AG04449 (cell line): ENCODE results near the gene ZSWIM1.

Source experiments
- CTCF ChIA-PET: fragments of 350-600 bp; formaldehyde crosslinking; extraction: SDS; loops from one replicate; lab custom pipeline; 2021; ENCODE audit warnings: antibody characterized with exemption; lab: Yijun Ruan, JAX
- POLR2A ChIA-PET: fragments of 400-600, 350-600 bp; formaldehyde crosslinking; extraction: SDS; loops from one replicate; lab custom pipeline; 2020; ENCODE audit warnings: antibody characterized with exemption, inconsistent platforms; lab: Yijun Ruan, JAX
- DNase-seq: peaks from one replicate; pipeline ENCODE4 v3.0.0-alpha.2; 2010; ENCODE audit warnings: low read depth, low spot score
- H3K4me3 ChIP-seq: 2 replicates; pipeline ENCODE4 v1.5.1; 2011; ENCODE audit warnings: low read depth, mild to moderate bottlenecking, control low read depth, low read length
- TF ChIP-seq, protein P1 (sequence below): IDR thresholded peaks from one replicate; pipeline ENCODE4 v1.5.1; 2011; ENCODE audit warnings: mild to moderate bottlenecking, moderate library complexity, low read length, control low read depth, inconsistent platforms; ENCODE audit not compliant: insufficient read depth; ENCODE audit errors: missing control alignments

Gene ZSWIM1

DNA sequence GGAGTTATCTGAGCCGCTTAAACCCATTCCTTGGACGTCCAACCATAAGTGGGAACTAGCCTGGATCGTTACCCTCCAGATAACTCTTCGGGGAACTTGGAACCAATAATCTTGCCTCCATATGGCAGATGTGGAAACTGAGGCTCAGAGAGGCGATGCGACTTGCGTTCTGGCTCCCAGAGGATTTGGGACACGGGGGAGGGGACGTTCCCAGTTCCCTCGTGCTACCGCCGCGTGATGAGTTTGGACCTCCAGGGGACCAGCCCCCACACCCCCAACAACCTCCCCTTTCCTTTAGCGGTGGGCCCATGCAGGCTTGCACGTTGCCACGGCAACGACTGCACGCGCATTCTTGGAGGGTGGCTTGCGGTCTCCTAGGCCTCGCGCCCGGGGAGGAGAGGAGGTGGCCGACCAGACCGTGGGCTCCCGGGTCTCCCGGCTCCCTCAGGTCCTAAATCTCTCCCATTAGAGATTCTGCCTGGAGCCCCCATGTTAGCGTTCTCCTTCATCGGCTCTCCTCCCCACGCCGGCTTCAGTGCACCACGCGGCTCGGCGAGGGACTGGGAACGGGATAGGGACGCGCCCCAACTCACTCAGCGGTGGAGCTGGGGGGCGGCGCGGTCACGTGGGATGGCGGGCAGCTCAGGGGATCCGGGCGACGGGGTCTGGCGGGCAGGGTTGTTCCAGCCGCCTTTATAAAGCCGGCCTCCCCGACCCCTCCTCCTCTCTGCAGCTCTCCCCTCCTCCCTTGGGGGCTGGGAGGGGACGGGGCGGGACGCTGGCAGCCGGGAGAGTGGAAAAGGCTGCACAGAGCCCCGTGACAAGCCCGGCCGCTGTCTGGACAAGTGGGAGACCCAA lies 30.7 kb downstream of the ZSWIM1 start, which contains the start of gene PLTP:
TSS of gene PLTP (minus strand) at position 670 of the 858 bp plus-strand sequence. CDS start 703 bp downstream, outside the sequence.
- ChIA-PET POLR2A (interaction anchor here (0.8 to 0.9 kb wide), 3 partner anchors 20 to 57 kb away, joined by 3 read pairs; partner anchors contain the start of genes CTSA, NEURL2 and PCIF1), CTCF (no interaction called here)
- TF ChIP-seq, protein P1, sequence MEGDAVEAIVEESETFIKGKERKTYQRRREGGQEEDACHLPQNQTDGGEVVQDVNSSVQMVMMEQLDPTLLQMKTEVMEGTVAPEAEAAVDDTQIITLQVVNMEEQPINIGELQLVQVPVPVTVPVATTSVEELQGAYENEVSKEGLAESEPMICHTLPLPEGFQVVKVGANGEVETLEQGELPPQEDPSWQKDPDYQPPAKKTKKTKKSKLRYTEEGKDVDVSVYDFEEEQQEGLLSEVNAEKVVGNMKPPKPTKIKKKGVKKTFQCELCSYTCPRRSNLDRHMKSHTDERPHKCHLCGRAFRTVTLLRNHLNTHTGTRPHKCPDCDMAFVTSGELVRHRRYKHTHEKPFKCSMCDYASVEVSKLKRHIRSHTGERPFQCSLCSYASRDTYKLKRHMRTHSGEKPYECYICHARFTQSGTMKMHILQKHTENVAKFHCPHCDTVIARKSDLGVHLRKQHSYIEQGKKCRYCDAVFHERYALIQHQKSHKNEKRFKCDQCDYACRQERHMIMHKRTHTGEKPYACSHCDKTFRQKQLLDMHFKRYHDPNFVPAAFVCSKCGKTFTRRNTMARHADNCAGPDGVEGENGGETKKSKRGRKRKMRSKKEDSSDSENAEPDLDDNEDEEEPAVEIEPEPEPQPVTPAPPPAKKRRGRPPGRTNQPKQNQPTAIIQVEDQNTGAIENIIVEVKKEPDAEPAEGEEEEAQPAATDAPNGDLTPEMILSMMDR = no peak
- H3K4me3 ChIP-seq = peak within 1 kb of the TSS; percentile 57
- DNase-seq = no peak

DNA sequence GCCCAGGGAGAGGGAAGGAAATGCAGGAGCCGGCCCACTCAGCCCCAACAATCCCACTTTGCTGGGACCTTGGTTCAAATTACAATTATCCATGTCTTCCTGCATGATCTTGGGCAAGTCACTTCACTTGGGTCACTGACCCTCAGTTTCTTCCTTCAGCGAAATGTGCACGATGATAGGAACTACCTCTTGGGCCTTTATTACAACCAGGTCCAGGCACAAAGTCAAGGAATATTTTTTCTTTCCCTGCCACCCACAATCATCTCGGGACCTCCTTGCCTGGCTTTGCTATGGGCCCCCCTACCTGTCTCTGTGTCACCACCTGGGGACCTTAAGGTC lies 31.3 kb downstream of the ZSWIM1 start:
- TF ChIP-seq, protein P1 = no peak
- no peak for DNase-seq
- peak overlapping the region; percentile 57 for H3K4me3 ChIP-seq
- ChIA-PET POLR2A (interaction anchor here (0.8 kb wide), 1 partner anchor 57 kb away, joined by 3 read pairs; no protein-coding TSS in a partner anchor), CTCF (no interaction called here)

DNA sequence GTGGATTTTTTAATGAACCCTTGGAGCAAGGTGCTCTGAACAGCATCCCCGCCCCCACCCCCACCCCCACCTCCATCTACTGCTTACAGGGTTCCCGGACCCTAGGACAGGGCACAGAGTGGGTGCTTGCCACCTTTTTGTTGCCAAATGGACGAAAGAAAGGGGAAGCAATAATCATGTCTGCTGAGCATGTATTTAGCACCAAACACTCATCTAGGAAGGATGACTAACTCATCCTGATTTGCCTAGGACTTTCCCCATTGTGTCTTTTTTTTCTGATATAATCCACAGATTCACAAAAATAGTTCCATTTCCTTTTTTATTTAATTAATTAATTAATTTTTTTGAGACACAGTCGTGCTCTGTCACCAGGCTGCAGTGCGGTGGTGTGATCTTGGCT lies 32.1 kb downstream of the ZSWIM1 start:
- ChIA-PET CTCF (no interaction called here), POLR2A (no interaction called here)
- TF ChIP-seq, protein P1 = no peak
- DNase-seq = no peak
- H3K4me3 ChIP-seq = no peak overlapping the region

DNA sequence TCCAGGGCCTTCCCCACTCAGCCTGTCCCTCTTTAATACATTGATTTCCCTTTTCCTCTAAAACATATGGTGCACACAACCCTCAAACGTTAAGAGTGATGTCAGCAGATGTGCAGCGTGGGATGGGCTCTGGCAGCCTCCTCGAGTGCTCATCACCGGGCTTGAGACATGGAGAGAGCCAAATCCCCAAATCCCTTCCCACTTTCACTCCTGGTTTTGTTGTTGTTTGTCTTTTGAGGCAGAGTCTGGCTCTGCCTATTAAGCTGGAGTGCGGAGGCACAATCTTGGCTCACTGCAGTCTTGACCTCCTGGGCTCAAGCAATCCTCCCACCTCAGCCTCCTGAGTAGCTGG lies 36.7 kb downstream of the ZSWIM1 start:
- no peak for DNase-seq
- TF ChIP-seq, protein P1 = no peak
- no peak overlapping the region for H3K4me3 ChIP-seq
- ChIA-PET CTCF (interaction anchor here (0.8 to 1.0 kb wide), 3 partner anchors 13 to 28 kb away, joined by 3 to 5 read pairs (median 3); no protein-coding TSS in a partner anchor), POLR2A (interaction anchor here (0.7 kb wide), 1 partner anchor 132 kb away, joined by 3 read pairs; no protein-coding TSS in a partner anchor)

DNA sequence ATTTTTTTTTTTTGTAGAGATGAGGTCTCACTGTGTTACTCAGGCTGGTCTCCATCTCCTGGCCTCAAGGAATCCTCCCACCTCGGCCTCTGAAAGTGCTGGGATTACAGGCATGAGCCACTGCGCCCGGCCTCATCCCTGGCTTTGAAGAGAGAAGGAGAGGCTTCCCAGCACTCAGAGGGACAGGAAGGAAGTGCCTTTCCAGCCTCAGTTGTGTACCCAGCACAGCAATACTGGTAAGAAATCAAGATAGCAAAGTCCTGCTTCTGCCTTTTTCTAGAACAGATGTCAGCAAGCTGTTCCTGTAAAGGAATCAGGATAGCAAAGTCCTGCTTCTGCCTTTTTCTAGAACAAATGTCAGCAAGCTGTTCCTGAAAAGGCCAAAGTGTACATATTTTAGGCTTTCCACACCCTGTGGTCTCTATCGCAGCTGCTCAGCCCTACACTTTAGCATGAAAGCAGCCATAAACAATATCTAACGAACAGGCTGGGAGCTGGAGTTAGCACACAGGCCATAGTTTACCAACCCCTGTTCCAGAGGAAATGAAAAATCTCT lies 37.2 kb downstream of the ZSWIM1 start:
- POLR2A ChIA-PET = no interaction called here

More for the DNA sequence above, 37.2 kb downstream of the ZSWIM1 start:
- H3K4me3 ChIP-seq = no peak overlapping the region
- TF ChIP-seq, protein P1 = no peak
- no peak for DNase-seq
- CTCF ChIA-PET = interaction anchor here (0.8 to 0.9 kb wide), 3 partner anchors 15 to 29 kb away, joined by 3 to 5 read pairs (median 3); no protein-coding TSS in a partner anchor
